CD4-positive, CD25-positive, alpha-beta regulatory T cell (primary cell): Measurements from ENCODE around the gene MEIS1. TPM values are rescaled to one million over a fixed set of nuclear protein-coding genes. Genes with fewer than 3 reads are reported as not detected.

Source experiments
- ATAC-seq, 2 donors: fragments of 150-1000 bp; cut with Tn5 transposase; one replicate each; pipeline ENCODE4 v1.10.0; 2021; ENCODE audit warnings: low read depth in 2 of 2, moderate number of reproducible peaks in 2 of 2, moderate library complexity in 1 of 2
- DNase-seq, 3 donors: peaks; one replicate each; pipeline versions ENCODE4 v3.0.0 to v3.0.0-alpha.2; 2012 to 2022; ENCODE audit warnings: mixed read lengths in 1 of 3
- H3K27ac ChIP-seq: one replicate; pipeline ENCODE4 v1.7.0; 2013; ENCODE audit warnings: mild to moderate bottlenecking, low read length; ENCODE audit not compliant: insufficient read depth, poor library complexity, severe bottlenecking
- H3K27me3 ChIP-seq: one replicate; pipeline ENCODE4 v1.7.0; 2013; ENCODE audit warnings: low read length; ENCODE audit not compliant: control insufficient read depth, insufficient read depth
- H3K36me3 ChIP-seq: one replicate; pipeline ENCODE4 v1.7.0; 2013; ENCODE audit warnings: mild to moderate bottlenecking, low read length, moderate library complexity; ENCODE audit not compliant: control insufficient read depth, insufficient read depth
- H3K4me1 ChIP-seq: 2 replicates; pipeline ENCODE4 v1.7.0; 2013; ENCODE audit warnings: mild to moderate bottlenecking, low read length; ENCODE audit not compliant: insufficient read depth, control insufficient read depth, poor library complexity, severe bottlenecking
- H3K4me3 ChIP-seq: one replicate; pipeline ENCODE4 v1.7.0; 2013; ENCODE audit warnings: low read depth, mild to moderate bottlenecking, low read length, moderate library complexity
- H3K9me3 ChIP-seq, 2 experiments: 1 replicate in 1 of 2; 2 replicates in 1 of 2; pipeline ENCODE4 v1.7.0; 2013; ENCODE audit warnings: low read length in 2 of 2, mild to moderate bottlenecking in 1 of 2, moderate library complexity in 1 of 2; ENCODE audit not compliant: control insufficient read depth in 2 of 2
- H3K27ac Mint-ChIP-seq, 3 donors: one replicate each; pipeline ENCODE4 v1.8.0; 2020 to 2022; ENCODE audit warnings: mild to moderate bottlenecking in 3 of 3, mixed read lengths in 3 of 3, moderate library complexity in 2 of 3
- H3K27me3 Mint-ChIP-seq: one replicate; pipeline ENCODE4 v1.8.0; 2022; ENCODE audit warnings: mild to moderate bottlenecking, mixed read lengths
- H3K36me3 Mint-ChIP-seq: one replicate; pipeline ENCODE4 v1.8.0; 2020; ENCODE audit warnings: mixed read lengths
- H3K4me1 Mint-ChIP-seq, 4 donors: one replicate each; pipeline ENCODE4 v1.8.0; 2020 to 2022; ENCODE audit warnings: mixed read lengths in 4 of 4, mild to moderate bottlenecking in 1 of 4
- H3K4me3 Mint-ChIP-seq, 4 donors: one replicate each; pipeline ENCODE4 v1.8.0; 2020 to 2022; ENCODE audit warnings: mild to moderate bottlenecking in 4 of 4, mixed read lengths in 4 of 4, moderate library complexity in 3 of 4
- H3K9me3 Mint-ChIP-seq, 7 donors: one replicate each; pipeline ENCODE4 v1.8.0; 2020 to 2022; ENCODE audit warnings: mixed read lengths in 7 of 7, mild to moderate bottlenecking in 3 of 7, moderate library complexity in 2 of 7
- polyA plus RNA-seq, 4 donors: library from polyadenylated mRNA; unstranded; fragments of 300-500 nt; fragmentation: Illumina TruSeq; gene quantifications; one replicate each; pipeline ENCODE4 v1.2.3, GENCODE V29; 2021
- total RNA-seq: library from RNA; stranded (reverse); gene quantifications from one replicate; pipeline ENCODE4 v1.2.3, GENCODE V29; 2022

Gene MEIS1
- total and polyA plus RNA-seq, 5 donors from 2014 or later: 3.6 TPM; not detected in 4

- Mint-ChIP-seq H3K9me3 (peaks cover 0 to 4% (median 0%) of the 10 kb centered on the region in 7 donors), H3K27me3 (peaks cover 3% of the 10 kb centered on the region), H3K27ac (no peak overlapping the region), H3K4me3 (no peak overlapping the region), H3K4me1 (no peaks in the 10 kb centered on the region), H3K36me3 (no peaks in the 10 kb centered on the region)
- no peak for DNase-seq
- H3K27ac ChIP-seq: no peak overlapping the region
- H3K27me3 ChIP-seq: no peaks in the 10 kb centered on the region
- H3K4me1 ChIP-seq: no peaks in the 10 kb centered on the region
- H3K36me3 ChIP-seq: no peaks in the 10 kb centered on the region
- no peaks in the 10 kb centered on the region for H3K9me3 ChIP-seq
- no peak overlapping the region for H3K4me3 ChIP-seq
- ATAC-seq: no peak
Observed at GRCh38 chr2:66548422-66548821, 113.5 kb downstream of the MEIS1 start.

- Mint-ChIP-seq H3K36me3 (no peaks in the 10 kb centered on the region), H3K4me3 (no peak overlapping the region), H3K9me3 (peaks cover 0 to 4% (median 0%) of the 10 kb centered on the region in 7 donors), H3K27ac (no peak overlapping the region), H3K27me3 (peaks cover 4% of the 10 kb centered on the region), H3K4me1 (no peaks in the 10 kb centered on the region)
- Histone ChIP-seq H3K4me1 (no peaks in the 10 kb centered on the region), H3K36me3 (no peaks in the 10 kb centered on the region), H3K4me3 (no peak overlapping the region), H3K27me3 (no peaks in the 10 kb centered on the region), H3K27ac (no peak overlapping the region), H3K9me3 (no peaks in the 10 kb centered on the region)
- DNase-seq (no peak), ATAC-seq (no peak)
Observed at GRCh38 chr2:66550826-66551225, 115.9 kb downstream of the MEIS1 start.

- DNase-seq (no peak), ATAC-seq (no peak)
- Mint-ChIP-seq H3K27ac (no peak overlapping the region), H3K27me3 (peaks cover 4% of the 10 kb centered on the region), H3K9me3 (peaks cover 0 to 4% (median 0%) of the 10 kb centered on the region in 7 donors), H3K4me1 (no peaks in the 10 kb centered on the region), H3K4me3 (no peak overlapping the region), H3K36me3 (no peaks in the 10 kb centered on the region)
- Histone ChIP-seq H3K9me3 (no peaks in the 10 kb centered on the region), H3K27ac (no peak overlapping the region), H3K4me1 (no peaks in the 10 kb centered on the region), H3K36me3 (no peaks in the 10 kb centered on the region), H3K4me3 (no peak overlapping the region), H3K27me3 (no peaks in the 10 kb centered on the region)
Observed at GRCh38 chr2:66553370-66553769, 118.4 kb downstream of the MEIS1 start.

GRCh38 chr2:66555091-66555490 lies 120.2 kb downstream of the MEIS1 start:
- Mint-ChIP-seq H3K27me3 (peaks cover 4% of the 10 kb centered on the region), H3K27ac (no peak overlapping the region), H3K9me3 (peaks cover 0 to 4% (median 0%) of the 10 kb centered on the region in 7 donors), H3K4me3 (no peak overlapping the region), H3K36me3 (no peaks in the 10 kb centered on the region), H3K4me1 (no peaks in the 10 kb centered on the region)
- Histone ChIP-seq H3K36me3 (no peaks in the 10 kb centered on the region), H3K27ac (no peak overlapping the region), H3K27me3 (no peaks in the 10 kb centered on the region), H3K4me1 (no peaks in the 10 kb centered on the region), H3K4me3 (no peak overlapping the region), H3K9me3 (no peaks in the 10 kb centered on the region)
- DNase-seq: no peak
- ATAC-seq: no peak

- no peak for ATAC-seq
- Mint-ChIP-seq H3K4me3 (no peak overlapping the region), H3K36me3 (no peaks in the 10 kb centered on the region), H3K4me1 (no peaks in the 10 kb centered on the region), H3K27me3 (peaks cover 4% of the 10 kb centered on the region), H3K9me3 (peaks cover 0 to 4% (median 0%) of the 10 kb centered on the region in 7 donors), H3K27ac (no peak overlapping the region)
- Histone ChIP-seq H3K27ac (no peak overlapping the region), H3K9me3 (no peaks in the 10 kb centered on the region), H3K4me1 (no peaks in the 10 kb centered on the region), H3K27me3 (no peaks in the 10 kb centered on the region), H3K4me3 (no peak overlapping the region), H3K36me3 (no peaks in the 10 kb centered on the region)
- no peak for DNase-seq
Observed at GRCh38 chr2:66555501-66556324, 120.8 kb downstream of the MEIS1 start.

GRCh38 chr2:66559672-66560071 lies 124.7 kb downstream of the MEIS1 start:
- H3K9me3 ChIP-seq: no peaks in the 10 kb centered on the region
- H3K4me3 ChIP-seq: no peak overlapping the region
- H3K36me3 ChIP-seq: no peaks in the 10 kb centered on the region
- no peak overlapping the region for H3K4me3 Mint-ChIP-seq
- no peak for DNase-seq
- no peaks in the 10 kb centered on the region for H3K4me1 Mint-ChIP-seq
- no peaks in the 10 kb centered on the region for H3K4me1 ChIP-seq
- H3K27me3 ChIP-seq: no peaks in the 10 kb centered on the region
- no peak overlapping the region for H3K27ac ChIP-seq
- no peak overlapping the region for H3K27ac Mint-ChIP-seq
- peaks cover 0 to 5% (median 0%) of the 10 kb centered on the region in 7 donors for H3K9me3 Mint-ChIP-seq
- ATAC-seq: no peak
- no peaks in the 10 kb centered on the region for H3K36me3 Mint-ChIP-seq
- peaks cover 5% of the 10 kb centered on the region for H3K27me3 Mint-ChIP-seq

GRCh38 chr2:66560683-66561082 lies 125.8 kb downstream of the MEIS1 start:
- H3K4me3 ChIP-seq: no peak overlapping the region
- no peak overlapping the region for H3K27ac ChIP-seq
- Mint-ChIP-seq H3K9me3 (peaks cover 0 to 5% (median 0%) of the 10 kb centered on the region in 7 donors), H3K4me3 (no peak overlapping the region), H3K27ac (no peak overlapping the region), H3K4me1 (no peaks in the 10 kb centered on the region), H3K27me3 (peaks cover 5% of the 10 kb centered on the region), H3K36me3 (no peaks in the 10 kb centered on the region)
- no peaks in the 10 kb centered on the region for H3K9me3 ChIP-seq
- no peaks in the 10 kb centered on the region for H3K27me3 ChIP-seq
- ATAC-seq (no peak), DNase-seq (no peak)
- H3K4me1 ChIP-seq: no peaks in the 10 kb centered on the region
- H3K36me3 ChIP-seq: no peaks in the 10 kb centered on the region
